SW 1271 (cell line): ENCODE results near the gene CCDC15.
"Not testable (repeated sequence)": the region's sequence is repeated elsewhere in the genome, so short reads cannot be mapped to it uniquely, and the experiment has no call there.

Source experiments
- DNase-seq, 2 experiments: peaks; one replicate each; lab custom pipeline; 2025; lab: John Stamatoyannopoulos, UW

The CCDC15 gene

GRCh38 chr11:125082040-125082439, 128.0 kb downstream of the CCDC15 start:
- no peak for DNase-seq

DNA sequence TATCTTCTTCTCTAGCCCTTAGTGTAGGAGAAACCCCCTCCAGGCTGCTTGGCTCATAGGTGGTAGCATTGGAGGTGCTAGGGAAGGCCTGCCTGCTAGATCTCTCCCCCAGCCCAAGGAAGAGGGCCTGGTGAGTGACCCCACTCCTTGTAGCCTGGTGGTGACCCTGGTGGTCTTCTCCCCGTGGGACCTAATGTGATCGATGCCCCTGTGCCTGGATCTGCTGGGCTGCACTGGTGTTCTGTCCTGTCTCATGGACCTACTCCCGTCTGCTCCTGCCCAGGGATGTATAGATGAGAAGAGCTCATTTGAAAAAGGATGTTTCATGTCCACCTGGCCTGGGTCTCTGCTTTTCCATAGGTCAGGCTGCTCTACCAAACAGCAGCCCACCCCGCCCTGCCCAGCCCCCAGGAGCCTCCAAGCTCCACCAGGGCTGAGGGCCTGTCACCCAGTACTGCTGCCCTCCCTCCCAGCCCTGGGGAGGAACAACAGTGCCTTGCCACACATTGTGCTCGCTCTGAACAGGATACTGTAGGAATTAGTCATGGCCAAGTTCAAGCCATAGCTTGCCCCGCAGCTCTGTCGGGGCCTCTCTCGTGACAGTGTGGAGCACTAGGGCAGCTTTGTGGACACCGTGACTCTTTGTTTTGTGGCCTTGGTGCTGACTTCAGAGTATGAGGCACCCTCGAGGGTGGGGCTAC, 128.8 kb downstream of the CCDC15 start:
- DNase-seq, result peak in 1 of 2 experiments; percentile 10

DNA sequence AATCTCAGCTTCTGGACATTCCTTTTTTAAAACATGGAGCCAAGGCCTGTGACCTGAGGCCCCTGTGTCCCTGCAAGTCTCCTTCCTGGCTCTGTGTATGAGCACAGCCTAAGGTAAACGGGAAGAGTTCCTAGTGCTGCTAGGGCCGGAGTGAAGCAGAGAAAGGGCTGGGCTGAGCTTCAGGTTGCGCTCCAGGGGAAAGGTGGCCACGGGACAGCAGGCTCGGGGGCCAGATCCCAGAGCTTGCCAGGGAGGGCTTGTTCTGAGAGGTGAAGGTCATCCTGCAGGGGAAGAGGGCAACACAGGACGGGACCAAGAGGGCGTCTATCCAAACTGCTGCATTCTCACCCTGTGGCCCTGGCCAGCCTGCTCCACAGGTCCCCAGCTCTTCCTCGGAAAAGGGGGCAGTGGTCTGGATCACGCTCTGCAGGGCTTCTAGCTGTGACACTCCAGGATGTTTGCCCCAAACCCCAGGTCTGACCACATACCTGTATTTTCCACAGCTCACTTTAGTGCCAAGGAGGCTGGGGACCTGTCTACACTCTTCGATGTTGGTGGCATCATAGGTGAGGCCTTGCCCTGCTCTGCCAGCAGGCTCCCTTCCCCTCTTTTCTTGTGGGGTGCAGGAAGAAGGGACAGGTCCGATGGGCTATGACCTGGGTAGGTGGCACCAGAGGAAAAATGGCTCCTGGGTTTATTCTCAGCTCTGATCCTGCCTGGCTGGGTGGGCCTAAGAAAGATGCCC, 129.5 kb downstream of the CCDC15 start:
- DNase-seq, result no peak

DNA sequence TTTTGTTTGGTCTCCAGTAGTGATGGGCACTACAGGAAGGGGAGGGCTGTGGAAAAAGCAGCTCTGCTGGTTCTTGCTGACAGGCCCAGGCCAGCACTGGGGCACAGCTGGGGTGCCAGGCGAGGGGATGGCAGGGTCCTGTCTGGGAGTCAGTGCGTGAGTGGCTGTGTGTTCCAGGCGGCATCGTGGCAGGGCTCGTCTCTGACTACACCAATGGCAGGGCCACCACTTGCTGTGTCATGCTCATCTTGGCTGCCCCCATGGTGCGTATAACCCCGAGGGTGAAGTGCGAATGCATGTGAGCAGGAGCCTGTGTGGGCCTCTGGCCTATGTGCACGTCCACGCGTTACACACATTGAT, 130.0 kb downstream of the CCDC15 start:
- DNase-seq, result no peak

DNA sequence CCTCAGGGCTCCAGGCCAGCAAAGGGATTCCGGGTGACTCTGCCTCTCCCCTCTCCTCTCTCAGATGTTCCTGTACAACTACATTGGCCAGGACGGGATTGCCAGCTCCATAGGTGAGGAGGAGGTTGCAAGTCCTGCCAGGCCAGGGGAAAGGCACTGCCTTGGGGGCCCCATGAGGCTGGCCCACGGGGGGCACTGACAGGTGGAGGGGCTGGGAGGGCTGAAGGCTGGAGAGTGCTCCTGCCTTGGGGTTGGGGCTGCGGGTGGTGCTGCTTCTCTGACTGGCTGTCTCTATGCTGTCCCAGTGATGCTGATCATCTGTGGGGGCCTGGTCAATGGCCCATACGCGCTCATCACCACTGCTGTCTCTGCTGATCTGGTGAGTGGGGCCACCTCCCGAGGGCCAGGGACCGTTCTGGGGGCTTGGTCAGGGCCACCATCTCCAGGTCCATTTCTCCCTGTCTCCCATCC, 130.8 kb downstream of the CCDC15 start:
- no peak for DNase-seq

DNA sequence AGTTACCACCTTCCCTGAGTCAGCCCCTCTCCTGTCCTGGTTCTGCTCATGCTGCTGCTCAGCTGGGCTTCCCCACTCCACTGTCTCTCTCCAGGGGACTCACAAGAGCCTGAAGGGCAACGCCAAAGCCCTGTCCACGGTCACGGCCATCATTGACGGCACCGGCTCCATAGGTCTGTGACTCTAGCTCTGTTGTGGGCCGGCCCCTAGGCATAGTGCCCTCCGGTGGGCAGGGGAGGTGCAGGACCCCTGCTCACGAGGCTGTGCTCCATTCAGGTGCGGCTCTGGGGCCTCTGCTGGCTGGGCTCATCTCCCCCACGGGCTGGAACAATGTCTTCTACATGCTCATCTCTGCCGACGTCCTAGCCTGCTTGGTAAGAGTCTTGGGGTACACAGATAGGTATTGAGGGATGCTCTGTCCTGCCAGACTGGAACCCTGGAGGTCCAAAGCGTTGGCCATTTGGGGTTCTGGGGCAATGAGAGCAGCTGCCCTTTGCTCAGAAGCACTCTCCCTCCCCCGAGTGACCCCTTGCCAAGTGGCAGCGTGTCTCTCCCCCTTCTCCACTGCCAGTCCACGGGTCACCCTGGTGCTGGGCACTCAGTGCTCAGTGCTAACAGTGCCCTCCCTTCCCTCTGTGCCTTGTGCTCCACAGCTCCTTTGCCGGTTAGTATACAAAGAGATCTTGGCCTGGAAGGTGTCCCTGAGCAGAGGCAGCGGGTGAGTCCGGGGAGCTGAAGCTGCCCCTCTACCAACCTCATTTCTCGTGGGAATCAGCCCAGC, 131.5 kb downstream of the CCDC15 start:
- no peak for DNase-seq

GRCh38 chr11:125086633-125087296, 132.8 kb downstream of the CCDC15 start:
- DNase-seq, result no peak

DNA sequence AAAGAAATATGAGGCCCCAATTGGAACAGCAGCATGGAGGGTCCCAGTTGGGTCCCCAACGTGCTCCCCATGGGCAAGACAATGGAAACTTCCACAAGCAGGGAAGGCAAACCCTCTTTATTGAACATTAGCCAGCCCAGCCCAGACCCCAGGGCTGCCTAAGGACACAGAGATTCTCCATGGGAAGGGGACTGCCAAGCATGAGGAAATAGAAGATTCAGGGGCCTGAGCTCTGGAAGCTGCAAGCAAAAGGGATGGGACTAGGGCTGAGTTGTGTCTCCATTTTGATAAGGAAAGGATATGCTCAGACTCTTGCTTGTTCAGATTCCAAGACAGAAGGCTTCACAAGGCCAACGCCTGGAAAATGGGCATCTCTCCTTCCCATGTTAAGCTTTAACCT, 134.1 kb downstream of the CCDC15 start:
- DNase-seq, result no peak

- no peak for DNase-seq
These were observed 134.8 kb downstream of the CCDC15 start for GRCh38 chr11:125088576-125089455.

GRCh38 chr11:125089481-125089880, 135.5 kb downstream of the CCDC15 start:
- not testable (repeated sequence) for DNase-seq

- not testable (repeated sequence) for DNase-seq
These were observed 136.1 kb downstream of the CCDC15 start for GRCh38 chr11:125090151-125090550.

GRCh38 chr11:125090816-125091215, 136.8 kb downstream of the CCDC15 start:
- no peak for DNase-seq
